BLaER1 treated with 17β-estradiol and CSF1 and Interleukin-3, amounts not matched to agents 10 nM and 100 nM (cell line): ENCODE measurements around the gene IL18RAP.

ENCODE experiments used
- H3K27ac ChIP-seq, 11 experiments: shearing (Covaris generic); formaldehyde crosslinking; 2 replicates each; pipeline ENCODE4 v1.8.1; 2022
- H3K27me3 ChIP-seq, 11 experiments: shearing (Covaris generic); formaldehyde crosslinking; 2 replicates each; pipeline ENCODE4 v1.8.1; 2022
- H3K36me3 ChIP-seq, 11 experiments: shearing (Covaris generic); formaldehyde crosslinking; 2 replicates each; pipeline ENCODE4 v1.8.1; 2022
- H3K4me1 ChIP-seq, 10 experiments: shearing (Covaris generic); formaldehyde crosslinking; 2 replicates each; pipeline ENCODE4 v1.8.1; 2022
- H3K4me2 ChIP-seq, 11 experiments: shearing (Covaris generic); formaldehyde crosslinking; 2 replicates each; pipeline ENCODE4 v1.8.1; 2022
- H3K4me3 ChIP-seq, 10 experiments: shearing (Covaris generic); formaldehyde crosslinking; 2 replicates each; pipeline ENCODE4 v1.8.1; 2022
- H3K9ac ChIP-seq, 11 experiments: shearing (Covaris generic); formaldehyde crosslinking; 2 replicates each; pipeline ENCODE4 v1.8.1; 2022
- H3K9me3 ChIP-seq, 11 experiments: shearing (Covaris generic); formaldehyde crosslinking; replicated peaks in 1 of 11; 2 replicates each; pipeline ENCODE4 v1.8.1; 2022
- H4K20me1 ChIP-seq, 11 experiments: shearing (Covaris generic); formaldehyde crosslinking; 2 replicates each; pipeline ENCODE4 v1.8.1; 2022
- Cebpa-rat ChIP-seq, 11 experiments: shearing (Covaris generic); IDR thresholded peaks; 2 replicates each; pipeline ENCODE4 v1.8.1; 2022

IL18RAP gene

DNA sequence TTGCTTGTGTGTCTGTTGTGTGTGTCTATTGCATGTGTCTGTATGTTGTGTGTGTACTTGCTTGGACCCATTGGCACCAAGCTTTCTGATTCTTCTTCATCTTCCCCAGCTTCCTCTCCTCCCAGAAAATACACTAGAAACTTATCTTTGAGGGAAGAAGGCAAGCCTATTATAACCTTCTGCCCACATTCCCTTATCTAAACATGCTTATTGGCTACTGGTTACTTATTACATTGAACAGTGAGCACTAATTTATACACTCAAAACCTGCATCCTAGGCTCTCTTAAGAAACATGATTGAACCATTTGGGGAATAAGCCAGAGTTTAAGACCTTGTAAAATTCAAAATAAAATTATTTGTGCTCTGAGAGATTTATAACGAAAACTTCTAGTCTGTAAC is 76.6 kb downstream of the IL18RAP start:
- Histone ChIP-seq H3K9me3 (peaks cover 0 to 17% (median 3%) of the 10 kb centered on the region in 11 experiments; a peak in 6 of 22 replicates), H3K36me3 (no peaks in the 10 kb centered on the region), H3K4me1 (peaks cover 0 to 21% (median 0%) of the 10 kb centered on the region in 10 experiments; a peak in 6 of 20 replicates), H3K27ac (no peak overlapping the region), H3K27me3 (no peaks in the 10 kb centered on the region), H3K9ac (no peak overlapping the region), H3K4me2 (peak overlapping the region in 3 of 11 experiments; percentile 21 to 62 (median 41); a peak in 5 of 22 replicates), H4K20me1 (no peaks in the 10 kb centered on the region), H3K4me3 (no peak overlapping the region)
- TF ChIP-seq Cebpa-rat (IDR thresholded peaks at IDR 0.05) = no peak
